RKO (cell line): ENCODE measurements around the gene RNF130.
"Not testable (repeated sequence)": the region's sequence is repeated elsewhere in the genome, so short reads cannot be mapped to it uniquely, and the experiment has no call there.

Source experiments
- DNase-seq: peaks from one replicate; pipeline ENCODE4 v3.0.0-alpha.2; 2016; ENCODE audit warnings: low spot score

The RNF130 gene

GRCh38 chr5:179974246-179974945, 97.2 kb downstream of the RNF130 start:
- no peak for DNase-seq

GRCh38 chr5:179973391-179973790, 98.2 kb downstream of the RNF130 start:
- DNase-seq: no peak

GRCh38 chr5:179969110-179969509, 102.4 kb downstream of the RNF130 start:
- DNase-seq: no peak

GRCh38 chr5:179967489-179967888, 104.1 kb downstream of the RNF130 start:
- no peak for DNase-seq

GRCh38 chr5:179964015-179964414, 107.5 kb downstream of the RNF130 start:
- no peak for DNase-seq

- no peak for DNase-seq
Observed at GRCh38 chr5:179963375-179963774, 108.2 kb downstream of the RNF130 start.

GRCh38 chr5:179960204-179960831, 111.2 kb downstream of the RNF130 start:
- no peak for DNase-seq

GRCh38 chr5:179959641-179960040, 111.9 kb downstream of the RNF130 start:
- DNase-seq: no peak

- DNase-seq: not testable (repeated sequence)
Observed at GRCh38 chr5:179959118-179959517, 112.4 kb downstream of the RNF130 start.

- no peak for DNase-seq
Observed at GRCh38 chr5:179955630-179956029, 115.9 kb downstream of the RNF130 start.

GRCh38 chr5:179955062-179955461, 116.5 kb downstream of the RNF130 start:
- no peak for DNase-seq

- no peak for DNase-seq
Observed at GRCh38 chr5:179954434-179954833, 117.1 kb downstream of the RNF130 start.

GRCh38 chr5:179953987-179954386, 117.6 kb downstream of the RNF130 start:
- DNase-seq: no peak

- no peak for DNase-seq
Observed at GRCh38 chr5:179936976-179937681, 134.4 kb downstream of the RNF130 start.

- no peak for DNase-seq
Observed at GRCh38 chr5:179930788-179931473, 140.6 kb downstream of the RNF130 start.

GRCh38 chr5:179927824-179928223, 143.7 kb downstream of the RNF130 start:
- no peak for DNase-seq

GRCh38 chr5:179926657-179927056, 144.9 kb downstream of the RNF130 start:
- DNase-seq: no peak

GRCh38 chr5:179923436-179923835, 148.1 kb downstream of the RNF130 start:
- no peak for DNase-seq

GRCh38 chr5:179920175-179920574, 151.4 kb downstream of the RNF130 start:
- DNase-seq: no peak

- no peak for DNase-seq
Observed at GRCh38 chr5:179919487-179920060, 152.0 kb downstream of the RNF130 start.

GRCh38 chr5:179918742-179919486, 152.6 kb downstream of the RNF130 start:
- DNase-seq: no peak

GRCh38 chr5:179916523-179916922, 155.0 kb downstream of the RNF130 start:
- DNase-seq: no peak
